ENCODE data around the gene HMGCL. TPM values are rescaled to one million over a fixed set of nuclear protein-coding genes. Genes with fewer than 3 reads are reported as not detected.
A peak's percentile ranks its signal among the peaks of the same experiment; 100 is the strongest.
"Not testable (repeated sequence)": the region's sequence is repeated elsewhere in the genome, so short reads cannot be mapped to it uniquely, and the experiment has no call there.

The HMGCL gene
- total RNA-seq, 1 experiment from 2014 or later, result 30.8 TPM

DNA sequence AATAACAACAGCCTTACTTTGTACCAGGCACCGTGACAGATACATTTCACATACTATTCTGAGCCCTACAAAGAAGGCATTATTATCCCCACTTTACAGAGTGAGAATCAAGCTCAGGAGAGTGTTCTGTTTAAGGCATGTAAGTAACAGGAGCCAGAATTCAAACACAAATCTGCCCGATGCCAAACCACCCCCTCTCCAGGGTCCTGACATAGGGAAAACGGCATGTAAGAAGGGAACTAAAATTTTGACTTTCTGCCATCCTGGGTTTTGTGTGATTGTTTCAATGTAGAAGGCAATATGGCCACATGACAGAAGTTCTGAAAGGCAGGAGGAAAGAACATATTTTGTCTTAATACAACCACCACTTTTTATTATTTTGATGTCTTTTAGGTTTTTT lies 37.4 kb upstream of the HMGCL start:
- BruUV-seq (replicated peaks), result no TSS peak
- Histone ChIP-seq H3K4me1 (ENCODE audit: control insufficient read depth, insufficient read depth, low read length) (peaks cover 9% of the 10 kb centered on the region; the same call in 1 of the 2 replicates), H3K27me3 (ENCODE audit: control insufficient read depth, insufficient read depth, low read length) (no peaks in the 10 kb centered on the region), H3K9me3 (ENCODE audit: control insufficient read depth, insufficient read depth, low read depth, low read length) (no peaks in the 10 kb centered on the region), H3K27ac (ENCODE audit: low read length) (no peak overlapping the region), H3K4me3 (ENCODE audit: low read depth in 2 of 2, low read length in 2 of 2) (no peak overlapping the region), H3K36me3 (ENCODE audit: control insufficient read depth, insufficient read depth, low read length) (no peaks in the 10 kb centered on the region)
- peak in 1 of 2 experiments; percentile 54; a peak in 1 of 4 replicates for TF ChIP-seq REST (IDR thresholded peaks at IDR 0.05; ENCODE audit: insufficient read depth in 1 of 2, low read depth in 2 of 2, low read length in 1 of 2)
- no peak for TF ChIP-seq CTCF (IDR thresholded peaks at IDR 0.05)
- no peak for DNase-seq (ENCODE audit: low read depth, low spot score)
- in situ Hi-C loops (cut with HindIII; ENCODE audit: low pct_unique_long_range_greater_than_20kb, low sequenced_read_pairs) (no loop called here), intact Hi-C loops (cut with micrococcal nuclease; ENCODE audit: unreplicated experiment) (no loop called here)
- ChIA-PET CTCF (no interaction called here), POLR2A (no interaction called here)
- ATAC-seq, result no peak

- H3K36me3 ChIP-seq (ENCODE audit: control insufficient read depth, insufficient read depth, low read length), result no peaks in the 10 kb centered on the region
- ATAC-seq (peak; percentile 86), DNase-seq (ENCODE audit: low read depth, low spot score) (no peak)
- no peak overlapping the region for H3K27ac ChIP-seq (ENCODE audit: low read length)
- H3K4me3 ChIP-seq (ENCODE audit: low read depth in 2 of 2, low read length in 2 of 2), result no peak overlapping the region
- CTCF ChIA-PET, result interaction anchor here (0.7 to 1.2 kb wide), 3 partner anchors 44 to 83 kb away, joined by 3 to 6 read pairs (median 6); no protein-coding TSS in a partner anchor
- no peaks in the 10 kb centered on the region for H3K9me3 ChIP-seq (ENCODE audit: control insufficient read depth, insufficient read depth, low read depth, low read length)
- intact Hi-C loops (cut with micrococcal nuclease; ENCODE audit: unreplicated experiment) (no loop called here), in situ Hi-C loops (cut with HindIII; ENCODE audit: low pct_unique_long_range_greater_than_20kb, low sequenced_read_pairs) (no loop called here)
- no peaks in the 10 kb centered on the region for H3K27me3 ChIP-seq (ENCODE audit: control insufficient read depth, insufficient read depth, low read length)
- H3K4me1 ChIP-seq (ENCODE audit: control insufficient read depth, insufficient read depth, low read length), result no peaks in the 10 kb centered on the region
- POLR2A ChIA-PET, result no interaction called here
- no peak for TF ChIP-seq TCF7L2 (IDR thresholded peaks at IDR 0.05; ENCODE audit: low read depth, low read length)
- TF ChIP-seq CTCF (IDR thresholded peaks at IDR 0.05), result peak; percentile 66
- no peak for TF ChIP-seq REST (IDR thresholded peaks at IDR 0.05; ENCODE audit: insufficient read depth in 1 of 2, low read depth in 2 of 2, low read length in 1 of 2)
- TF ChIP-seq SIN3A (IDR thresholded peaks at IDR 0.05; ENCODE audit: borderline replicate concordance, insufficient read depth, low read depth, low read length), result no peak
- TF ChIP-seq POLR2AphosphoS5 (IDR thresholded peaks at IDR 0.05; ENCODE audit: low read depth, low read length), result no peak
- no TSS peak for BruUV-seq (replicated peaks)
These were observed 29.3 kb upstream of the HMGCL start for GRCh38 chr1:23854568-23854967.

GRCh38 chr1:23853124-23853523 lies 27.9 kb upstream of the HMGCL start:
- H3K4me1 ChIP-seq (ENCODE audit: control insufficient read depth, insufficient read depth, low read length); H3K27me3 ChIP-seq (ENCODE audit: control insufficient read depth, insufficient read depth, low read length); H3K36me3 ChIP-seq (ENCODE audit: control insufficient read depth, insufficient read depth, low read length); in situ Hi-C loops (cut with HindIII; ENCODE audit: low pct_unique_long_range_greater_than_20kb, low sequenced_read_pairs); H3K27ac ChIP-seq (ENCODE audit: low read length); H3K4me3 ChIP-seq (ENCODE audit: low read depth in 2 of 2, low read length in 2 of 2); ATAC-seq; intact Hi-C loops (cut with micrococcal nuclease; ENCODE audit: unreplicated experiment); POLR2A ChIA-PET; DNase-seq (ENCODE audit: low read depth, low spot score); BruUV-seq (replicated peaks); H3K9me3 ChIP-seq (ENCODE audit: control insufficient read depth, insufficient read depth, low read depth, low read length); CTCF ChIA-PET: not testable (repeated sequence)

DNA sequence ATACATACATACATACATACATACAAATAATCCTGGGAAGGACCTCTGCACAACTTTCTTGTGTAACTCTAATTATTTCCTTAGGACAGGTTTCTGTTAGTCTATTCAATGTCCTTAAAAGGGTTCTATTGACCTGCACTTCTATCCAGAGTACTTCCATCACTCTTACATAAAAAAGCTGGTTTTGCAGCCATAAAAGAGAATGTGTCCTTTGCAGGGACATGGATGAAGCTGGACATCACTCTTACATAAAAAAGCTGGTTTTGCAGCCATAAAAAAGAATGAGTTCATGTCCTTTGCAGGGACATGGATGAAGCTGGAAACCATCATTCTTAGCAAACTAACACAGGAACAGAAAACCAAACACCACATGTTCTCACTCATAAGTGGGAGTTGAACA lies 26.2 kb upstream of the HMGCL start:
- H3K27ac ChIP-seq (ENCODE audit: low read length); H3K27me3 ChIP-seq (ENCODE audit: control insufficient read depth, insufficient read depth, low read length); in situ Hi-C loops (cut with HindIII; ENCODE audit: low pct_unique_long_range_greater_than_20kb, low sequenced_read_pairs); H3K9me3 ChIP-seq (ENCODE audit: control insufficient read depth, insufficient read depth, low read depth, low read length); ATAC-seq; H3K36me3 ChIP-seq (ENCODE audit: control insufficient read depth, insufficient read depth, low read length); H3K4me3 ChIP-seq (ENCODE audit: low read depth in 2 of 2, low read length in 2 of 2); BruUV-seq (replicated peaks); CTCF ChIA-PET; intact Hi-C loops (cut with micrococcal nuclease; ENCODE audit: unreplicated experiment); H3K4me1 ChIP-seq (ENCODE audit: control insufficient read depth, insufficient read depth, low read length); DNase-seq (ENCODE audit: low read depth, low spot score): not testable (repeated sequence)
- POLR2A ChIA-PET, result interaction anchor here (0.6 kb wide), 1 partner anchor 189 kb away, joined by 3 read pairs; no protein-coding TSS in a partner anchor
